Neural cell (in vitro differentiated cells): Measurements from ENCODE around the gene ZDHHC8. TPM values are rescaled to one million over a fixed set of nuclear protein-coding genes. Genes with fewer than 3 reads are reported as not detected.
A peak's percentile ranks its signal among the peaks of the same experiment; 100 is the strongest.

Experiments
- H2AFZ ChIP-seq: fragments of 200-600, 300-800 bp; sonication (generic), shearing (Covaris generic); 2 replicates; pipeline ENCODE4 v1.6.0; 2014; ENCODE audit warnings: low read depth, mild to moderate bottlenecking, antibody characterized with exemption, low read length, moderate library complexity
- H3F3A ChIP-seq: fragments of 200-600 bp; shearing (Covaris generic); 2 replicates; pipeline ENCODE4 v1.6.1; 2016; ENCODE audit warnings: mild to moderate bottlenecking, moderate library complexity, mixed read lengths, antibody characterized with exemption, low read length; ENCODE audit not compliant: insufficient read depth, poor library complexity, severe bottlenecking
- H3K27ac ChIP-seq: fragments of 200-600, 300-800 bp; sonication (generic), shearing (Covaris generic); 2 replicates; pipeline ENCODE4 v1.5.1; 2014; ENCODE audit warnings: mild to moderate bottlenecking, low read length, moderate library complexity
- H3K27me3 ChIP-seq: fragments of 300-800, 200-600 bp; sonication (generic), shearing (Covaris generic); 2 replicates; pipeline ENCODE4 v1.6.0; 2014; ENCODE audit warnings: mild to moderate bottlenecking, low read depth, low read length, moderate library complexity; ENCODE audit not compliant: insufficient read depth
- H3K36me3 ChIP-seq: fragments of 300-800, 200-600 bp; sonication (generic), shearing (Covaris generic); 2 replicates; pipeline ENCODE4 v1.5.1; 2014; ENCODE audit warnings: mild to moderate bottlenecking, antibody characterized with exemption, low read length, moderate library complexity; ENCODE audit not compliant: insufficient read depth
- H3K4me2 ChIP-seq: fragments of 300-800, 200-600 bp; sonication (generic), shearing (Covaris generic); 2 replicates; pipeline ENCODE4 v1.6.0; 2014; ENCODE audit warnings: mild to moderate bottlenecking, low read length
- H3K4me3 ChIP-seq: fragments of 300-800, 200-600 bp; sonication (generic), shearing (Covaris generic); 2 replicates; pipeline ENCODE4 v1.5.1; 2014; ENCODE audit warnings: mild to moderate bottlenecking, low read length, moderate library complexity
- H3K79me2 ChIP-seq: fragments of 200-600 bp; shearing (Covaris generic); replicated peaks from 2 replicates; pipeline ENCODE4 v1.6.0; 2014; ENCODE audit warnings: mild to moderate bottlenecking, low read length, moderate library complexity; ENCODE audit not compliant: insufficient read depth
- H3K9ac ChIP-seq: fragments of 300-800, 200-600 bp; sonication (generic), shearing (Covaris generic); 2 replicates; pipeline ENCODE4 v1.6.1; 2016; ENCODE audit warnings: mild to moderate bottlenecking, low read length, mixed read lengths
- H3K9me2 ChIP-seq: fragments of 200-600 bp; shearing (Covaris generic); 2 replicates; pipeline ENCODE4 v1.6.1; 2016; ENCODE audit warnings: mild to moderate bottlenecking, low read length, mixed read lengths; ENCODE audit not compliant: insufficient read depth
- H3K9me3 ChIP-seq: fragments of 200-600, 300-800 bp; sonication (generic), shearing (Covaris generic); 2 replicates; pipeline ENCODE4 v1.6.1; 2016; ENCODE audit warnings: mild to moderate bottlenecking, mixed run types, low read length, moderate library complexity, mixed read lengths
- H4K20me1 ChIP-seq: fragments of 200-600 bp; shearing (Covaris generic); 2 replicates; pipeline ENCODE4 v1.6.1; 2016; ENCODE audit warnings: mild to moderate bottlenecking, mixed run types; ENCODE audit not compliant: insufficient read depth
- EP300 ChIP-seq: fragments of 450-650 bp; conservative IDR thresholded peaks from 2 replicates; pipeline ENCODE4 v1.6.1; 2014; ENCODE audit warnings: antibody characterized with exemption, mild to moderate bottlenecking, moderate library complexity; ENCODE audit not compliant: poor library complexity, severe bottlenecking
- EZH2 ChIP-seq: fragments of 200-600, 300-800 bp; shearing (Covaris generic), sonication (generic); IDR thresholded peaks from 2 replicates; pipeline ENCODE4 v1.6.1; 2014; ENCODE audit warnings: antibody characterized with exemption, low read length, borderline replicate concordance, mild to moderate bottlenecking; ENCODE audit not compliant: insufficient read depth, poor library complexity, severe bottlenecking
- MXI1 ChIP-seq: fragments of 450-650 bp; conservative IDR thresholded peaks from 2 replicates; pipeline ENCODE4 v1.6.1; 2014; ENCODE audit warnings: antibody characterized with exemption, mild to moderate bottlenecking; ENCODE audit not compliant: poor library complexity, severe bottlenecking
- POLR2AphosphoS5 ChIP-seq: IDR thresholded peaks from 2 replicates; pipeline ENCODE4 v1.6.1; 2012
- RAD21 ChIP-seq: fragments of 450-650 bp; conservative IDR thresholded peaks from 2 replicates; pipeline ENCODE4 v1.6.1; 2014; ENCODE audit warnings: antibody characterized with exemption, mild to moderate bottlenecking, moderate library complexity
- SMC3 ChIP-seq: fragments of 450-650 bp; conservative IDR thresholded peaks from 2 replicates; pipeline ENCODE4 v1.6.1; 2014; ENCODE audit warnings: antibody characterized with exemption, mild to moderate bottlenecking, moderate library complexity; ENCODE audit not compliant: poor library complexity
- TAF1 ChIP-seq: IDR thresholded peaks from 2 replicates; pipeline ENCODE4 v1.6.1; 2012; ENCODE audit warnings: low read depth
- polyA plus RNA-seq: library from polyadenylated mRNA; depleted of rRNA; stranded (reverse); fragments of >200 nt; gene quantifications from 2 replicates; pipeline ENCODE4 v1.2.3, GENCODE V29; 2014
- TF ChIP-seq, protein P1 (sequence below): fragments of 450-650 bp; IDR thresholded peaks from 2 replicates; pipeline ENCODE4 v1.5.1; 2014; ENCODE audit warnings: antibody characterized with exemption, mild to moderate bottlenecking, moderate library complexity; ENCODE audit not compliant: poor library complexity, severe bottlenecking
- TF ChIP-seq, protein P2 (sequence below): IDR thresholded peaks from 2 replicates; pipeline ENCODE4 v1.6.1; 2012; ENCODE audit warnings: borderline replicate concordance

Gene ZDHHC8
- polyA plus RNA-seq, 1 donor from 2014 or later, result 4.5 TPM

DNA sequence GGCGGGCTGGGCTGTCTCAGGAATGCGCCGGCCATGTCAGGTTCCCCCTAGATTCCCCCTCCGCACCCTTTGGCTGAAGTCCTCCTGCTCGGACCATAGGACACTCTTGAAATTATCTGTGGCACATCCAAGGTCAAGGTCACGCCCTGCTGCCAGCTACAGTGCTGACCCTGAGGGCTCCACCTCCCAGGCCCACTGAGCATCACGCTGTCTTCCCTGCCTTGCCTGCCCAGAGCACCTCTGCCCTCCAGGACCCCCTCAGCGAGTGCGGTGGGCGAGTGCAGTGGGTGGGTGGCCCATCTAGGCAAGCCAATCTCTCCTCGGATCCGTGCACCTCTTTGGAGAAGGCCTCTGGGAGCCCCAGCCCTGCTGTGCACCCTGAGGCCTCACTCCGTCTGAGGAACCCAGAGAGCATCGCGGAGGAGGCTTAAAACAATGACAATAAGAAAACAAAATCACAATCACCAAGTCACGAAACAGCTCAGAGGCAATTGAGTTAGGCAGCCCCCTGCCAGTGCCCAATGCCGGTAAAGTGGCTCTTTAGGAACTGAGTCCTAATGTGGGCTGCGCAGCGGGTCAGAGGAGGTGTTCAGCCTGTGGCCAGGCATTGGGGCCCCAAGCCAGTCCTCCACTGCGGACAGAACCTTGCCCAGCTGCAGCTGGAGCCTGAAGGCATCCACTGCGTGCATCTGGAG, 45.8 kb downstream of the ZDHHC8 start:
- Histone ChIP-seq H3K4me2 (no peak overlapping the region), H4K20me1 (no peaks in the 10 kb centered on the region), H3K9me3 (no peaks in the 10 kb centered on the region), H3K36me3 (no peaks in the 10 kb centered on the region), H3K79me2 (no peaks in the 10 kb centered on the region), H3K27ac (no peak overlapping the region), H3K27me3 (no peaks in the 10 kb centered on the region), H3K9me2 (no peaks in the 10 kb centered on the region), H3K4me3 (no peak overlapping the region), H3F3A (no peaks in the 10 kb centered on the region), H3K9ac (no peak overlapping the region), H2AFZ (no peak overlapping the region)
- TF ChIP-seq, protein P1, sequence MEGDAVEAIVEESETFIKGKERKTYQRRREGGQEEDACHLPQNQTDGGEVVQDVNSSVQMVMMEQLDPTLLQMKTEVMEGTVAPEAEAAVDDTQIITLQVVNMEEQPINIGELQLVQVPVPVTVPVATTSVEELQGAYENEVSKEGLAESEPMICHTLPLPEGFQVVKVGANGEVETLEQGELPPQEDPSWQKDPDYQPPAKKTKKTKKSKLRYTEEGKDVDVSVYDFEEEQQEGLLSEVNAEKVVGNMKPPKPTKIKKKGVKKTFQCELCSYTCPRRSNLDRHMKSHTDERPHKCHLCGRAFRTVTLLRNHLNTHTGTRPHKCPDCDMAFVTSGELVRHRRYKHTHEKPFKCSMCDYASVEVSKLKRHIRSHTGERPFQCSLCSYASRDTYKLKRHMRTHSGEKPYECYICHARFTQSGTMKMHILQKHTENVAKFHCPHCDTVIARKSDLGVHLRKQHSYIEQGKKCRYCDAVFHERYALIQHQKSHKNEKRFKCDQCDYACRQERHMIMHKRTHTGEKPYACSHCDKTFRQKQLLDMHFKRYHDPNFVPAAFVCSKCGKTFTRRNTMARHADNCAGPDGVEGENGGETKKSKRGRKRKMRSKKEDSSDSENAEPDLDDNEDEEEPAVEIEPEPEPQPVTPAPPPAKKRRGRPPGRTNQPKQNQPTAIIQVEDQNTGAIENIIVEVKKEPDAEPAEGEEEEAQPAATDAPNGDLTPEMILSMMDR, result no peak
- TF ChIP-seq TAF1 (no peak), EP300 (no peak), RAD21 (no peak), MXI1 (no peak), POLR2AphosphoS5 (no peak), EZH2 (no peak), SMC3 (no peak)
- TF ChIP-seq, protein P2, sequence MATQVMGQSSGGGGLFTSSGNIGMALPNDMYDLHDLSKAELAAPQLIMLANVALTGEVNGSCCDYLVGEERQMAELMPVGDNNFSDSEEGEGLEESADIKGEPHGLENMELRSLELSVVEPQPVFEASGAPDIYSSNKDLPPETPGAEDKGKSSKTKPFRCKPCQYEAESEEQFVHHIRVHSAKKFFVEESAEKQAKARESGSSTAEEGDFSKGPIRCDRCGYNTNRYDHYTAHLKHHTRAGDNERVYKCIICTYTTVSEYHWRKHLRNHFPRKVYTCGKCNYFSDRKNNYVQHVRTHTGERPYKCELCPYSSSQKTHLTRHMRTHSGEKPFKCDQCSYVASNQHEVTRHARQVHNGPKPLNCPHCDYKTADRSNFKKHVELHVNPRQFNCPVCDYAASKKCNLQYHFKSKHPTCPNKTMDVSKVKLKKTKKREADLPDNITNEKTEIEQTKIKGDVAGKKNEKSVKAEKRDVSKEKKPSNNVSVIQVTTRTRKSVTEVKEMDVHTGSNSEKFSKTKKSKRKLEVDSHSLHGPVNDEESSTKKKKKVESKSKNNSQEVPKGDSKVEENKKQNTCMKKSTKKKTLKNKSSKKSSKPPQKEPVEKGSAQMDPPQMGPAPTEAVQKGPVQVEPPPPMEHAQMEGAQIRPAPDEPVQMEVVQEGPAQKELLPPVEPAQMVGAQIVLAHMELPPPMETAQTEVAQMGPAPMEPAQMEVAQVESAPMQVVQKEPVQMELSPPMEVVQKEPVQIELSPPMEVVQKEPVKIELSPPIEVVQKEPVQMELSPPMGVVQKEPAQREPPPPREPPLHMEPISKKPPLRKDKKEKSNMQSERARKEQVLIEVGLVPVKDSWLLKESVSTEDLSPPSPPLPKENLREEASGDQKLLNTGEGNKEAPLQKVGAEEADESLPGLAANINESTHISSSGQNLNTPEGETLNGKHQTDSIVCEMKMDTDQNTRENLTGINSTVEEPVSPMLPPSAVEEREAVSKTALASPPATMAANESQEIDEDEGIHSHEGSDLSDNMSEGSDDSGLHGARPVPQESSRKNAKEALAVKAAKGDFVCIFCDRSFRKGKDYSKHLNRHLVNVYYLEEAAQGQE, result no peak

DNA sequence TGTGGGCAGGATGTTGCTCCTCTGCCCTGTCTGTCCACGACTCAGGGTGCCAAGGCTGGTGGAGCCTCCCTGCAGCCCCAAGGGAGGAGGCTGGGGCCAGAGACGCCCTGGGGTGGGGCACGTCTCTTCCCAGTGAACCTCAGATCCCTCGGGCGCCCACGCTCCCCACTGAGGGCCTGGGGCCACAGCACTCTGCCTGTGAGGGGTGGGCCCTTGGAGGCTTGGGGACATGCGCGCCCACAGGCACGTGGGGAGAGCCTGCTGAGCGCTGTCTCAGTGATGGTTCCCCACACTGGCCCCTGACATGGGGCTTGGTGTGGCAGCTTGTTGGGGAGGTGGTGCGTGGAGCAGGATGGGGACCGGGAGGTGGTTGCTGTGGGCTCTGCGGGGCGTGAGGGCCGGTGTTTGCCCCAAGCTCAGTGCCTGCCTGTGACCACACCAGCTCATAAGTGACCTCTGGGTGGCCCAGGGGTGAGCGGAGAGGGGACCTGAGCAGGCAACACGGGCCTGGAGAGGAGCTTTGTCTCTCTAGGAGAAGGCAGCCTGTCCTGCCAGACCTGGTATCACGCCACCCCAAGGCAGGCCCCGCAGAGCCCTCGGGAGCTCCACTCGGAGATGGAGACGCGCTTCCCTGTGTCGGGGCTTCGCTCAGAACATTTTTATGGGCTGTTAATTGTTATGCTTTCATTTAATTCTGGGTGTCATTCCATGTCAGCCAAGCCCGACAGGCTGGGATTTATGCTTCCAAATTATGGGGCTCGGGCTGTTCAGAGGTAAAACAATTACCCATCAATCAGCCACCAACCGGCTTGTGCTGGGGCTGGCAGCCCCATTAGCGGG, 46.7 kb downstream of the ZDHHC8 start:
- Histone ChIP-seq H4K20me1 (no peaks in the 10 kb centered on the region), H3K4me3 (peak overlapping the region; percentile 25), H3K4me2 (no peak overlapping the region), H3K27me3 (no peaks in the 10 kb centered on the region), H3K9me3 (no peaks in the 10 kb centered on the region), H3K9ac (peak overlapping the region; percentile 20), H3K79me2 (no peaks in the 10 kb centered on the region), H3K27ac (peak overlapping the region; percentile 36), H2AFZ (no peak overlapping the region), H3K9me2 (no peaks in the 10 kb centered on the region), H3K36me3 (no peaks in the 10 kb centered on the region), H3F3A (no peaks in the 10 kb centered on the region)
- TF ChIP-seq EP300, result peak; percentile 24
- TF ChIP-seq, protein P2, result no peak
